ENCODE results near the gene TRPV3. TPM values are rescaled to one million over a fixed set of nuclear protein-coding genes. Genes with fewer than 3 reads are reported as not detected.
"Not testable (repeated sequence)": the region's sequence is repeated elsewhere in the genome, so short reads cannot be mapped to it uniquely, and the experiment has no call there.

TRPV3 gene
- total RNA-seq, 2 experiments from 2014 or later = 0.61 to 0.89 TPM

DNA sequence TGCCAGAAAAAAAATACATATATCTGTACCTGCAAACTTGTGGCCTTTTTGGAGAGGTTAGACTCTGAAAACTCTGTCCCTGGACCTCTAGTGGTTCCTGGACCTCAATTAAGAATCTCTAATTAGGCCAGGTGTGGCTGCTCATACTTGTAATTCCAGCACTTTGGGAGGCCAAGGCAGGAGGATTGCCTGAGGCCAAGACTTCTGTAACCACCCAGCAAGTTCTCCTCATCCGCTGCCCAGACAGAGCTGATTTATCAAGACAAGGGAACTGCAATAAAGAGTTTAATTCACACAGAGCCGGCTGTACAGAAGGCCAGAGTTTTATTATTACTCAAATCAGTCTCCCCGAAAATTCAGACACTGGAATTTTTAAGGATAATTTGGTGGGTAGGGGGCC is 77.6 kb downstream of the TRPV3 start:
- Mint-ChIP-seq H3K4me3 (no peak overlapping the region), H3K36me3 (ENCODE audit: low read depth) (no peaks in the 10 kb centered on the region), H3K27ac (no peak overlapping the region), H3K9me3 (ENCODE audit: low read depth) (no peaks in the 10 kb centered on the region), H3K4me1 (no peaks in the 10 kb centered on the region), H3K27me3 (peaks cover 16% of the 10 kb centered on the region)
- ChIA-PET POLR2A (no interaction called here), CTCF (no interaction called here)
- DNase-seq (no peak), ATAC-seq (no peak)
- intact Hi-C loops (cut with DNase I, micrococcal nuclease) = no loop called here

GRCh38 chr17:3475812-3476610 is 81.6 kb downstream of the TRPV3 start, which contains the start of gene ASPA:
TSS of gene ASPA (plus strand) at chr17:3475997. CDS start at chr17:3476160, 163 bp downstream.
- POLR2A ChIA-PET = no interaction called here
- no peaks in the 10 kb centered on the region for H3K4me1 Mint-ChIP-seq
- ATAC-seq (no peak), DNase-seq (no peak)
- CTCF ChIA-PET = no interaction called here
- no peak within 1 kb of the TSS for H3K4me3 Mint-ChIP-seq
- H3K9me3 Mint-ChIP-seq (ENCODE audit: low read depth) = no peaks in the 10 kb centered on the region
- no peak within 1 kb of the TSS for H3K27ac Mint-ChIP-seq
- intact Hi-C loops (cut with DNase I, micrococcal nuclease) = no loop called here
- peaks cover 9% of the 10 kb centered on the region for H3K27me3 Mint-ChIP-seq
- H3K36me3 Mint-ChIP-seq (ENCODE audit: low read depth) = no peaks in the 10 kb centered on the region

DNA sequence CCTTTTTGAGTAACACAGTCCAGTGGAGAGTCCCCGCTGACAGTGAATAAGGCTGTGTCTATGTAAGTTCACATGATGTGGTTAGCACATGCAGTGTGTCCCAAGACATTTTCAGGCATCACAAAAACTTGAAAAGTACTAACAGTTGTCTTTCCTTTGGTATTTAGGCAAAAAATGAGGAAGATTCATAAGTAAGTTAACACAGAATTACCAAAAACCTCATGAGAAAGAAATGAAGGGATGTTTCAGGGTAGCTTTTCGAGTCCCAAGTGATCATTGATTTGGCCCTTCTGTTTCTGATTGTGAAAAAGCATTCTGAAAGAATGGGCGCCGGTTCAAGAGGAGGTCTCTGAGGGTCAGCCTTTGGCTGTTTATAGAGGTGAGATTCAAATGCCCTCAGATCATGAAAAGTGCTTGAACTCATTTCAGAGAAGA is 82.3 kb downstream of the TRPV3 start:
- ChIA-PET POLR2A (no interaction called here), CTCF (no interaction called here)
- H3K4me3 Mint-ChIP-seq = no peak overlapping the region
- H3K4me1 Mint-ChIP-seq = no peaks in the 10 kb centered on the region
- no peak overlapping the region for H3K27ac Mint-ChIP-seq
- intact Hi-C loops (cut with DNase I, micrococcal nuclease) = no loop called here
- H3K27me3 Mint-ChIP-seq = peaks cover 9% of the 10 kb centered on the region
- no peaks in the 10 kb centered on the region for H3K9me3 Mint-ChIP-seq (ENCODE audit: low read depth)
- no peak for ATAC-seq
- no peaks in the 10 kb centered on the region for H3K36me3 Mint-ChIP-seq (ENCODE audit: low read depth)
- no peak for DNase-seq

DNA sequence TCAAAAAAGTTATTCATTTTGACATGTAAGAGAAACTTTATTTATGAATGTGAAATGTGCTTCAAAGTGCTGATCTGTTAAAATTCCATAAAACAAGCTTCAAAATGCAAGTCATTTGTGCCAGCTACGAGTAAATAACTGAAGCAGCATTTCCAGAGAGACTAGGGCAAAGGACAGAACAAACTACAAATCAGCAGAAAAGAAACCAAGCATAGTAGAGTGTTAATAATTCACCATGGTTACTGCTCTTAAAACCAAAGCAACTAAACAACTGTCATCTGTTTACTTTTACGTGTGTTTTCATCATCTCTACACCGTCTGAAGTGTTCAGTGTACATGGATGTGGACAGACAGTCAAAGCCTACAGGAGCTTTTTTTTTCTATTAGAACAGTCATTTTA is 83.4 kb downstream of the TRPV3 start:
- Mint-ChIP-seq H3K27me3 (peaks cover 7% of the 10 kb centered on the region), H3K4me1 (no peaks in the 10 kb centered on the region), H3K9me3 (ENCODE audit: low read depth) (no peaks in the 10 kb centered on the region), H3K27ac (no peak overlapping the region), H3K36me3 (ENCODE audit: low read depth) (no peaks in the 10 kb centered on the region), H3K4me3 (no peak overlapping the region)
- intact Hi-C loops (cut with DNase I, micrococcal nuclease) = no loop called here
- POLR2A ChIA-PET = no interaction called here
- DNase-seq = no peak
- CTCF ChIA-PET = no interaction called here
- no peak for ATAC-seq

GRCh38 chr17:3472137-3472536 is 85.5 kb downstream of the TRPV3 start:
- intact Hi-C loops (cut with DNase I, micrococcal nuclease) = no loop called here
- H3K27ac Mint-ChIP-seq = no peak overlapping the region
- H3K9me3 Mint-ChIP-seq (ENCODE audit: low read depth) = no peaks in the 10 kb centered on the region
- H3K36me3 Mint-ChIP-seq (ENCODE audit: low read depth) = no peaks in the 10 kb centered on the region
- peaks cover 2% of the 10 kb centered on the region for H3K27me3 Mint-ChIP-seq
- CTCF ChIA-PET = no interaction called here
- H3K4me1 Mint-ChIP-seq = no peaks in the 10 kb centered on the region
- ATAC-seq = no peak
- no peak overlapping the region for H3K4me3 Mint-ChIP-seq
- DNase-seq = no peak
- POLR2A ChIA-PET = no interaction called here

- ChIA-PET CTCF (no interaction called here), POLR2A (no interaction called here)
- H3K27me3 Mint-ChIP-seq = peaks cover 2% of the 10 kb centered on the region
- no peaks in the 10 kb centered on the region for H3K4me1 Mint-ChIP-seq
- no peak for DNase-seq
- no peak within 1 kb of the TSS for H3K4me3 Mint-ChIP-seq
- ATAC-seq = no peak
- no peaks in the 10 kb centered on the region for H3K36me3 Mint-ChIP-seq (ENCODE audit: low read depth)
- H3K9me3 Mint-ChIP-seq (ENCODE audit: low read depth) = no peaks in the 10 kb centered on the region
- no peak within 1 kb of the TSS for H3K27ac Mint-ChIP-seq
- intact Hi-C loops (cut with DNase I, micrococcal nuclease) = no loop called here
These were observed 86.0 kb downstream of the TRPV3 start, which contains the start of gene SPATA22 for GRCh38 chr17:3471599-3471998. TSS of gene SPATA22 (minus strand) at chr17:3471819. CDS start at chr17:3469325, 2,494 bp downstream.

DNA sequence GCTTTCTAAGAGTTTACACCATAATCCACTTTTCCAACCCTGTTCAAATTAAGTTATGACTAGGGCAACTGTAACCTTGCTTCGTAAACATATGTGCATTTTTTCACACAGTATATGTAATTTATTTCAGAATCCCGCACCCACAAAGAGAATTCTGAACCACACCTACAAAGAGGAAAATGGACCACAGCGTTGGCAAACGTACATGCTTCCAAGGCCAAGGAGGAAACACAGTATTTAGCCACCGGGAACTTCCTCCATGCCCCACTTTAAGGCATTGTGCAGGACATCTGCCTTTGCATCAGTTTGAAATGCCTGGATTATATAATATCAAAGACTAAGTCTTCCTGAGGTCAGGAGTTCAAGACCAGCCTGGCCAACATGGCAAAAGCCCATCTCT is 88.1 kb downstream of the TRPV3 start:
- no peaks in the 10 kb centered on the region for H3K9me3 Mint-ChIP-seq (ENCODE audit: low read depth)
- intact Hi-C loops (cut with DNase I, micrococcal nuclease) = no loop called here
- no peak for ATAC-seq
- H3K36me3 Mint-ChIP-seq (ENCODE audit: low read depth) = no peaks in the 10 kb centered on the region
- no peak for DNase-seq
- H3K27ac Mint-ChIP-seq = no peak overlapping the region
- H3K4me3 Mint-ChIP-seq = no peak overlapping the region
- POLR2A ChIA-PET = no interaction called here
- peaks cover 2% of the 10 kb centered on the region for H3K27me3 Mint-ChIP-seq
- H3K4me1 Mint-ChIP-seq = no peaks in the 10 kb centered on the region
- CTCF ChIA-PET = interaction anchor here (0.6 kb wide), 1 partner anchor 9 kb away, joined by 3 read pairs; no protein-coding TSS in a partner anchor

DNA sequence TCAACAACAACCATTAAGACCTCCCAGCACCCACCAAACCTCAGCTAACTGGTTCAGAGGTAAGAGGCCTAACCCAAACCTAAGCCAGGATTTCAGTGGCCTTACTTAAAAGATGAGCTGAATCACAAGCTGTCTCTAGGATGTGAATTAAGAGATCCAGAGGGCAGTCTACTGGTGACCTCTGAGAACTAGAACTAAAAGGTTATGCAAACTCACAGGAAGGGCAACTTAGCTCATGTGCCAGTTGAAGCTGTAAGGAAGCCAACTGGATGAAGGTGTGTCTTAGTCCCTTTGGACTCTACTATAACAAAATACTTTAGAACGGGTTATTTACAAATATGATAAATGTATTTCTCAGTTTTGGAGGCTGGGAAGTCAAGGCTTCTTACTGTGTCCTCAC is 91.3 kb downstream of the TRPV3 start:
- ATAC-seq; H3K4me1 Mint-ChIP-seq; H3K4me3 Mint-ChIP-seq; H3K36me3 Mint-ChIP-seq (ENCODE audit: low read depth); H3K27ac Mint-ChIP-seq; H3K27me3 Mint-ChIP-seq; intact Hi-C loops (cut with DNase I, micrococcal nuclease); POLR2A ChIA-PET; H3K9me3 Mint-ChIP-seq (ENCODE audit: low read depth); DNase-seq: not testable (repeated sequence)
- CTCF ChIA-PET = interaction anchor here (0.6 kb wide), 1 partner anchor 12 kb away, joined by 4 read pairs; no protein-coding TSS in a partner anchor

Other genes starting within 250 kb of the TRPV3 start
- 1 to 10 TPM; 2.5 to 3.5 TPM for gene OR3A2, start 171.5 kb downstream of the TRPV3 start, total RNA-seq
- not detected for gene OR1E1, start 159.4 kb downstream of the TRPV3 start, total RNA-seq
- gene OR3A3, start 146.4 kb downstream of the TRPV3 start, total RNA-seq = not detected
- not detected for gene OR1E2, start 124.0 kb downstream of the TRPV3 start, total RNA-seq
- gene SPATA22, start 86.0 kb downstream of the TRPV3 start, total RNA-seq = 1 to 10 TPM in 1 of 2 experiments, under 1 TPM in 1; 0.44 to 1.6 TPM
- gene ASPA, start 81.8 kb downstream of the TRPV3 start, total RNA-seq = not detected
- gene TRPV1, start 51.6 kb upstream of the TRPV3 start, total RNA-seq = 1 to 10 TPM; 1.8 to 2.7 TPM
- gene SHPK, start 78.4 kb upstream of the TRPV3 start, total RNA-seq = 10 to 100 TPM; 12.5 to 15.0 TPM
- gene CTNS, start 78.9 kb upstream of the TRPV3 start, total RNA-seq = 10 to 100 TPM; 10.1 to 11.1 TPM
- gene TAX1BP3, start 110.8 kb upstream of the TRPV3 start, total RNA-seq = 10 to 100 TPM; 12.0 to 14.6 TPM
- gene EMC6, start 111.0 kb upstream of the TRPV3 start, total RNA-seq = 10 to 100 TPM; 43.6 to 44.3 TPM
- gene P2RX5, start 138.3 kb upstream of the TRPV3 start, total RNA-seq = 10 to 100 TPM; 69.7 to 77.5 TPM
- 10 to 100 TPM; 21.0 to 25.2 TPM for gene HASPIN, start 166.1 kb upstream of the TRPV3 start, total RNA-seq
- gene ITGAE, start 243.4 kb upstream of the TRPV3 start, total RNA-seq = 10 to 100 TPM; 20.9 to 41.1 TPM

All from activated CD4-positive, alpha-beta T cell treated with anti-CD3 and anti-CD28 coated beads for 36 hours (primary cell).